Measurements from ENCODE around the gene GPR45. TPM values are rescaled to one million over a fixed set of nuclear protein-coding genes. Genes with fewer than 3 reads are reported as not detected.

The GPR45 gene
- total and polyA plus RNA-seq, 4 donors: not detected

DNA sequence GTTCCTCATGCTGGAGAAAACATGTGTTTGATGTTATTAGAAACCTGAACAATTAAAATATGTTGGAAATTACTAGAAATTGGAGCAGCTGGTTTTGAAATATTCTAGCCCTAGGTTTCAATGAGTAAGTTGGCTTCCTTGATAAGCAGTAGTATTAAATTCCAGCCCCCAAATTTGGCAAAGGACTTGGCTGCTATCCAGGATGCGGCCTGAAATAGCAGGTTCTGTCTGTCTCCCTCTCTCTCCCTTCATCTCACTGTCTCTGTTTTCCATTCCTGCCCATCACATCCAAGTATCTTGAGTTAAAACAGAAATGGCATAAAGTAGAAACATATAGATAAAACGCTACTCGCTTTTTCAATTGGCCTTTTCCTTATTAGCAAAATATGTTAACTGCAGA is 20.9 kb upstream of the GPR45 start:
- Histone ChIP-seq H3K4me3 (ENCODE audit: low read depth in 1 of 3, low read length in 3 of 3) (no peak overlapping the region), H3K27ac (ENCODE audit: low read depth in 1 of 2, low read length in 2 of 2) (no peak overlapping the region), H3K36me3 (ENCODE audit: control insufficient read depth in 4 of 4, insufficient read depth in 3 of 4, low read depth in 1 of 4, low read length in 3 of 4) (no peaks in the 10 kb centered on the region), H3K9ac (ENCODE audit: low read depth in 1 of 2, low read length in 2 of 2) (no peak overlapping the region), H3K27me3 (ENCODE audit: control insufficient read depth in 4 of 4, insufficient read depth in 4 of 4, low read length in 3 of 4) (no peaks in the 10 kb centered on the region), H3K9me3 (ENCODE audit: control insufficient read depth in 4 of 4, low read length in 3 of 4) (no peaks in the 10 kb centered on the region), H3K4me1 (ENCODE audit: control insufficient read depth in 4 of 4, insufficient read depth in 4 of 4, low read length in 3 of 4) (peaks cover 0 to 1% (median 0%) of the 10 kb centered on the region in 4 donors)
- no peak for TF ChIP-seq JUND (IDR thresholded peaks at IDR 0.05)
- TF ChIP-seq CTCF (IDR thresholded peaks at IDR 0.05; ENCODE audit: low read depth, low read length, missing input control): no peak
- 88% methylated on average over 3 of the region's 3 CpGs for WGBS
- DNase-seq (ENCODE audit: low spot score): no peak

DNA sequence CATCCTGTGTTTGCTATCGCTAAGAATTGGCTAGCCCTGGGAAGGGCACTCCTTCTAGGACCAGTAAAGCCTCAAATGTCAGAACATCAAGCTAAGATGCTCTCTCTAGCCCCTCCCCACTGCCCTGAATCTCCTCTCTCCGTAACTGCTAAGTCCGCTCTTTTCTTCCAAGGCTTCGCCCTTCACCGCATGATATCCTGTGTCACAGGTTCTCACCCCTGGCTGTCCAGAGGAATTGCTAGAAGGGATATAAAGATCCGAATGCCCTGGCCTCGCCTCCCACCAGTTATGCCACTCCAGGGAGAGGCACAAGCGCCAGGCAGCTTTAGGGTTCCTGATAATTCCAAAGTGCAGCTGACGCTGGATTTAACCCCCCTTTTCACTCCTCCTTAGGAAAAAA is 17.1 kb upstream of the GPR45 start:
- 85% methylated on average over 9 of the region's 9 CpGs for WGBS

More for the DNA sequence above, 17.1 kb upstream of the GPR45 start:
- Histone ChIP-seq H3K27ac (ENCODE audit: low read depth in 1 of 2, low read length in 2 of 2) (no peak overlapping the region), H3K4me1 (ENCODE audit: control insufficient read depth in 4 of 4, insufficient read depth in 4 of 4, low read length in 3 of 4) (peaks cover 0 to 1% (median 0%) of the 10 kb centered on the region in 4 donors), H3K27me3 (ENCODE audit: control insufficient read depth in 4 of 4, insufficient read depth in 4 of 4, low read length in 3 of 4) (no peaks in the 10 kb centered on the region), H3K9me3 (ENCODE audit: control insufficient read depth in 4 of 4, low read length in 3 of 4) (no peaks in the 10 kb centered on the region), H3K9ac (ENCODE audit: low read depth in 1 of 2, low read length in 2 of 2) (no peak overlapping the region), H3K36me3 (ENCODE audit: control insufficient read depth in 4 of 4, insufficient read depth in 3 of 4, low read depth in 1 of 4, low read length in 3 of 4) (no peaks in the 10 kb centered on the region), H3K4me3 (ENCODE audit: low read depth in 1 of 3, low read length in 3 of 3) (no peak overlapping the region)
- no peak for DNase-seq (ENCODE audit: low spot score)
- TF ChIP-seq RXRA (IDR thresholded peaks at IDR 0.05) (no peak), EGR1 (IDR thresholded peaks at IDR 0.05; ENCODE audit: low read depth in 2 of 2) (no peak), TAF1 (conservative IDR thresholded peaks at IDR 0.05) (no peak), FOXA2 (IDR thresholded peaks at IDR 0.05) (no peak), ZBTB33 (IDR thresholded peaks at IDR 0.05) (no peak), CTCF (IDR thresholded peaks at IDR 0.05; ENCODE audit: low read depth, low read length, missing input control) (no peak), HNF4G (IDR thresholded peaks at IDR 0.05) (no peak), JUND (IDR thresholded peaks at IDR 0.05) (no peak), NR2F2 (IDR thresholded peaks at IDR 0.05) (no peak), HNF4A (conservative IDR thresholded peaks at IDR 0.05) (no peak), YY1 (IDR thresholded peaks at IDR 0.05) (no peak), GABPA (IDR thresholded peaks at IDR 0.05 in 1 of 2, conservative IDR thresholded peaks at IDR 0.05 in 1 of 2) (no peak), SP1 (IDR thresholded peaks at IDR 0.05) (no peak), RAD21 (IDR thresholded peaks at IDR 0.05) (no peak), FOXA1 (IDR thresholded peaks at IDR 0.05) (no peak)
- TF ChIP-seq, protein P1, sequence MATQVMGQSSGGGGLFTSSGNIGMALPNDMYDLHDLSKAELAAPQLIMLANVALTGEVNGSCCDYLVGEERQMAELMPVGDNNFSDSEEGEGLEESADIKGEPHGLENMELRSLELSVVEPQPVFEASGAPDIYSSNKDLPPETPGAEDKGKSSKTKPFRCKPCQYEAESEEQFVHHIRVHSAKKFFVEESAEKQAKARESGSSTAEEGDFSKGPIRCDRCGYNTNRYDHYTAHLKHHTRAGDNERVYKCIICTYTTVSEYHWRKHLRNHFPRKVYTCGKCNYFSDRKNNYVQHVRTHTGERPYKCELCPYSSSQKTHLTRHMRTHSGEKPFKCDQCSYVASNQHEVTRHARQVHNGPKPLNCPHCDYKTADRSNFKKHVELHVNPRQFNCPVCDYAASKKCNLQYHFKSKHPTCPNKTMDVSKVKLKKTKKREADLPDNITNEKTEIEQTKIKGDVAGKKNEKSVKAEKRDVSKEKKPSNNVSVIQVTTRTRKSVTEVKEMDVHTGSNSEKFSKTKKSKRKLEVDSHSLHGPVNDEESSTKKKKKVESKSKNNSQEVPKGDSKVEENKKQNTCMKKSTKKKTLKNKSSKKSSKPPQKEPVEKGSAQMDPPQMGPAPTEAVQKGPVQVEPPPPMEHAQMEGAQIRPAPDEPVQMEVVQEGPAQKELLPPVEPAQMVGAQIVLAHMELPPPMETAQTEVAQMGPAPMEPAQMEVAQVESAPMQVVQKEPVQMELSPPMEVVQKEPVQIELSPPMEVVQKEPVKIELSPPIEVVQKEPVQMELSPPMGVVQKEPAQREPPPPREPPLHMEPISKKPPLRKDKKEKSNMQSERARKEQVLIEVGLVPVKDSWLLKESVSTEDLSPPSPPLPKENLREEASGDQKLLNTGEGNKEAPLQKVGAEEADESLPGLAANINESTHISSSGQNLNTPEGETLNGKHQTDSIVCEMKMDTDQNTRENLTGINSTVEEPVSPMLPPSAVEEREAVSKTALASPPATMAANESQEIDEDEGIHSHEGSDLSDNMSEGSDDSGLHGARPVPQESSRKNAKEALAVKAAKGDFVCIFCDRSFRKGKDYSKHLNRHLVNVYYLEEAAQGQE (IDR thresholded peaks at IDR 0.05): no peak
- TF ChIP-seq, protein P2, sequence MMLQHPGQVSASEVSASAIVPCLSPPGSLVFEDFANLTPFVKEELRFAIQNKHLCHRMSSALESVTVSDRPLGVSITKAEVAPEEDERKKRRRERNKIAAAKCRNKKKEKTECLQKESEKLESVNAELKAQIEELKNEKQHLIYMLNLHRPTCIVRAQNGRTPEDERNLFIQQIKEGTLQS (IDR thresholded peaks at IDR 0.05): no peak
- TF ChIP-seq, protein P3, sequence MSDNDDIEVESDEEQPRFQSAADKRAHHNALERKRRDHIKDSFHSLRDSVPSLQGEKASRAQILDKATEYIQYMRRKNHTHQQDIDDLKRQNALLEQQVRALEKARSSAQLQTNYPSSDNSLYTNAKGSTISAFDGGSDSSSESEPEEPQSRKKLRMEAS (IDR thresholded peaks at IDR 0.05): no peak

Data from liver (tissue), 9 donors.